Left ventricle myocardium inferior (tissue), 1 donor: ENCODE data around the gene RABIF. TPM values are rescaled to one million over a fixed set of nuclear protein-coding genes. Genes with fewer than 3 reads are reported as not detected.

Experiments
- DNase-seq: peaks from one replicate; pipeline ENCODE4 v3.0.0-alpha.2; 2020
- H3K27ac ChIP-seq: fragments of 200-600 bp; replicated peaks from 2 replicates; pipeline ENCODE4 v1.8.0; 2021
- H3K27me3 ChIP-seq: fragments of 200-600 bp; 2 replicates; pipeline ENCODE4 v1.8.0; 2021; ENCODE audit warnings: low read depth
- H3K36me3 ChIP-seq: fragments of 200-600 bp; 2 replicates; pipeline ENCODE4 v1.8.0; 2021
- H3K4me1 ChIP-seq: fragments of 200-600 bp; 2 replicates; pipeline ENCODE4 v1.8.0; 2021
- H3K4me3 ChIP-seq: fragments of 200-600 bp; 2 replicates; pipeline ENCODE4 v1.8.0; 2021; ENCODE audit warnings: mild to moderate bottlenecking, moderate library complexity
- H3K9me3 ChIP-seq: fragments of 200-600 bp; replicated peaks from 2 replicates; pipeline ENCODE4 v1.8.0; 2021
- CTCF ChIP-seq: fragments of 200-600 bp; IDR thresholded peaks from 2 replicates; pipeline ENCODE4 v1.8.0; 2021; ENCODE audit warnings: antibody characterized with exemption, mild to moderate bottlenecking, borderline replicate concordance
- intact Hi-C: fragments of 100-400 bp; cut with micrococcal nuclease; formaldehyde crosslinking; loops from one replicate; pipeline ENCODE4 v1.11.0; 2022
- total RNA-seq: library from RNA; stranded (reverse); fragmentation: NEBNext Ultra II Directional; extraction: Animal tissue kit (Norgen Biotek cat#: 25700); gene quantifications from one replicate; pipeline ENCODE4 v1.2.1, GENCODE V29; 2021
- donor health status: DM: no; HTN: yes; CAD: no; lungs with severe emphysema.

Gene RABIF
- total RNA-seq, 1 donor from 2014 or later = 5.4 TPM

GRCh38 chr1:202862679-202863560 is 26.0 kb downstream of the RABIF start:
- DNase-seq = no peak
- Histone ChIP-seq H3K27ac (no peak overlapping the region), H3K4me3 (no peak overlapping the region), H3K4me1 (peaks cover 20% of the 10 kb centered on the region), H3K36me3 (no peaks in the 10 kb centered on the region), H3K9me3 (no peaks in the 10 kb centered on the region), H3K27me3 (peaks cover 25% of the 10 kb centered on the region)
- no peak for TF ChIP-seq CTCF
- intact Hi-C loops = no loop called here

GRCh38 chr1:202861420-202862132 is 27.4 kb downstream of the RABIF start:
- Histone ChIP-seq H3K4me1 (peaks cover 20% of the 10 kb centered on the region), H3K36me3 (no peaks in the 10 kb centered on the region), H3K4me3 (peak overlapping the region; percentile 85), H3K27me3 (peaks cover 14% of the 10 kb centered on the region), H3K9me3 (no peaks in the 10 kb centered on the region), H3K27ac (peak overlapping the region; percentile 30)
- no peak for TF ChIP-seq CTCF
- intact Hi-C loops = no loop called here
- peak; percentile 94 for DNase-seq

- H3K4me1 ChIP-seq = peaks cover 20% of the 10 kb centered on the region
- intact Hi-C loops = no loop called here
- H3K27me3 ChIP-seq = peaks cover 14% of the 10 kb centered on the region
- peak overlapping the region; percentile 30 for H3K27ac ChIP-seq
- no peak for TF ChIP-seq CTCF
- H3K36me3 ChIP-seq = no peaks in the 10 kb centered on the region
- DNase-seq = peak; percentile 21
- H3K4me3 ChIP-seq = peak overlapping the region; percentile 85
- H3K9me3 ChIP-seq = no peaks in the 10 kb centered on the region
Observed at GRCh38 chr1:202860744-202861419, 28.1 kb downstream of the RABIF start.

GRCh38 chr1:202858789-202859414 is 30.0 kb downstream of the RABIF start:
- Histone ChIP-seq H3K4me1 (peaks cover 20% of the 10 kb centered on the region), H3K27me3 (no peaks in the 10 kb centered on the region), H3K4me3 (no peak overlapping the region), H3K27ac (peak overlapping the region; percentile 70), H3K9me3 (no peaks in the 10 kb centered on the region), H3K36me3 (no peaks in the 10 kb centered on the region)
- intact Hi-C loops = no loop called here
- peak; percentile 58 for DNase-seq
- no peak for TF ChIP-seq CTCF

GRCh38 chr1:202858331-202858730 is 30.6 kb downstream of the RABIF start:
- H3K27ac ChIP-seq = peak overlapping the region; percentile 70
- DNase-seq = peak; percentile 36

More at GRCh38 chr1:202858331-202858730, 30.6 kb downstream of the RABIF start:
- Histone ChIP-seq H3K4me1 (peaks cover 20% of the 10 kb centered on the region), H3K9me3 (no peaks in the 10 kb centered on the region), H3K36me3 (no peaks in the 10 kb centered on the region), H3K27me3 (no peaks in the 10 kb centered on the region), H3K4me3 (no peak overlapping the region)
- intact Hi-C loops = no loop called here
- TF ChIP-seq CTCF = no peak
